T-helper 17 cell (primary cell): ENCODE data around the gene AFAP1. TPM values are rescaled to one million over a fixed set of nuclear protein-coding genes. Genes with fewer than 3 reads are reported as not detected.

Source experiments
- ATAC-seq: fragments of 150-1000 bp; cut with Tn5 transposase; 2 replicates; pipeline ENCODE4 v1.10.0; 2021; ENCODE audit warnings: mild to moderate bottlenecking, moderate library complexity
- DNase-seq, 3 donors: peaks; one replicate each; pipeline versions ENCODE4 v3.0.0 to v3.0.0-alpha.2; 2020 to 2021
- H3K9me3 ChIP-seq: one replicate; pipeline ENCODE4 v1.7.0; 2013; ENCODE audit warnings: low read length, mild to moderate bottlenecking; ENCODE audit not compliant: control insufficient read depth, poor library complexity, severe bottlenecking
- H3K27ac Mint-ChIP-seq: one replicate; pipeline ENCODE4 v1.8.0; 2022; ENCODE audit warnings: mild to moderate bottlenecking, moderate library complexity, mixed read lengths
- H3K27me3 Mint-ChIP-seq: one replicate; pipeline ENCODE4 v1.8.0; 2022; ENCODE audit warnings: mixed read lengths
- H3K36me3 Mint-ChIP-seq: one replicate; pipeline ENCODE4 v1.8.0; 2022; ENCODE audit warnings: low read depth, mixed read lengths
- H3K4me1 Mint-ChIP-seq: one replicate; pipeline ENCODE4 v1.8.0; 2022; ENCODE audit warnings: mild to moderate bottlenecking, mixed read lengths
- H3K4me3 Mint-ChIP-seq: one replicate; pipeline ENCODE4 v1.8.0; 2022; ENCODE audit warnings: mild to moderate bottlenecking, moderate library complexity, mixed read lengths
- total RNA-seq, 4 donors: library from RNA in 2 of 4; stranded (reverse) in 2 of 4; gene quantifications; one replicate each; pipeline ENCODE4 v1.2.3 and lab custom pipeline; 2022 to 2026

Gene AFAP1
- total RNA-seq, 2 donors from 2014 or later, result 17.6 to 26.7 TPM

DNA sequence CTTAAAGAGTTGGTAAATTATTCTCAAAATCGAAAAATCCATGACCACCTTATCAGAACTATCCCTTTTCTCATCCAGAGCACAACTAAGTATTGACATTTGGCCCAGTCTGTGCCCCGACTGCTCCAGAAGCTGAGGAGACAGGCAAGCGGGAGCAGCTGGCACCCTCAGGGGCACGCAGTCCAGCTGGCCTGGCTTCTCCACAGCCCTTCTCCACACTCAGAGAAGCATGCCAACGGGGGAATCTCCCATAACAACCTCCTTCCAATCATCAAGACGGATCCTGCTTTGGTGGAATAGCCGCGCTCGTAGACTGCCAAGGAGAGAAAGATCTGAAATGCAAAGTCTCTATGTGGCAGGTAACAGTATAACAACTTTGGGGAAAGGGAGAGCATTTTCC is 85.4 kb downstream of the AFAP1 start:
- H3K9me3 ChIP-seq, result no peaks in the 10 kb centered on the region
- DNase-seq (no peak), ATAC-seq (no peak)
- Mint-ChIP-seq H3K4me3 (peak overlapping the region; percentile 83), H3K4me1 (peaks cover 42% of the 10 kb centered on the region), H3K27ac (peak overlapping the region; percentile 96), H3K27me3 (no peaks in the 10 kb centered on the region), H3K36me3 (no peaks in the 10 kb centered on the region)

DNA sequence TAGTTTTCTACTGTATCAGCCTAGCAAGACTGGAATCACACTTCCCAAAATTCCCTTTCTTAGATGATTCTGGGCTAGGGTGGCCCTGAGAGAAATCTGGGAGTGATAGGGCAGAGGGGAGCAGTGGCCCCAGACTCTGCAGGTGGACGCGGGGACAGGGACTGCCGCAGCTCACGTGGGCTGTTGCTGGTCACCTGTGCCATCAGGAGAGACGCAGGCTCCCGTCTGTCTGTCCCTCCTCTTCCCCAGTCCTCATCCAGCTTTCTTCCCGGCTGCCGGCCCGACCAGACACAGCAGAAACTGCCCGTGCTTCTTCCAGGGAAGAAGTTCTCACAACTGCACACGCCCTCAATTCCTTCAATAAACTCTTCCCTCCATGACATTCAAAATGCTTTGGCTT is 86.4 kb downstream of the AFAP1 start:
- Mint-ChIP-seq H3K27ac (peak overlapping the region; percentile 96), H3K4me1 (peaks cover 42% of the 10 kb centered on the region), H3K36me3 (no peaks in the 10 kb centered on the region), H3K27me3 (no peaks in the 10 kb centered on the region), H3K4me3 (peak overlapping the region; percentile 22)
- DNase-seq, result no peak
- no peaks in the 10 kb centered on the region for H3K9me3 ChIP-seq
- ATAC-seq, result no peak

DNA sequence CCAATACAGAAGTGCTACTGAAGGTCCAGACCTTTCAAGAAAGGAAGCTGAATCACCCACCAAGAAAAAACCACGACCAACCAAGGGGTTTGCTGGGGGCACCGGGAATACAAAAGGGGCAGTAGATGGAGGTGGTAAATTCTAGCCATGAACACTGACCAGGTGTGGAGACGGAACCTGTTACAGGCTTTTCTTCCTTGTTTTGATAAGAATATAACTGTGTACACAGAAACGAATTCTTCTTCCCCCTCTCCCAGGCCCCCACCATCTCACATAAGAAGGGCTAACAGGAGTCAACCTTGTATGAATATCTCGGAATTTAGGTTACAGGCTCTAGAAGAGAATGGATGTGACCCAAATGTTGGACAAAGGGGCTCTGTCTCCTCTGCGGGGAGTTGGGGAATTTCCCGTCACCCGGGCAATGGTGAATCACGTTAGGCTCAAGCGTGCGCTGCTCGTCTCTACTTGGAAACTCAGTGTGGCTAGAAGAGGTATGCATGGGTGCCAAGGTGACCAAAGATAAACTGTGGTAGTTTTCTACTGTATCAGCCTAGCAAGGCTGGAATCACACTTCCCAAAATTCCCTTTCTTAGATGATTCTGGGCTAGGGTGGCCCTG is 87.0 kb downstream of the AFAP1 start:
- Mint-ChIP-seq H3K27me3 (no peaks in the 10 kb centered on the region), H3K36me3 (peaks cover 2% of the 10 kb centered on the region), H3K4me1 (peaks cover 42% of the 10 kb centered on the region), H3K4me3 (peak overlapping the region; percentile 21), H3K27ac (peak overlapping the region; percentile 96)
- H3K9me3 ChIP-seq, result no peaks in the 10 kb centered on the region
- peak; percentile 18 for ATAC-seq
- DNase-seq, result peak in 1 of 3 donors; percentile 35

DNA sequence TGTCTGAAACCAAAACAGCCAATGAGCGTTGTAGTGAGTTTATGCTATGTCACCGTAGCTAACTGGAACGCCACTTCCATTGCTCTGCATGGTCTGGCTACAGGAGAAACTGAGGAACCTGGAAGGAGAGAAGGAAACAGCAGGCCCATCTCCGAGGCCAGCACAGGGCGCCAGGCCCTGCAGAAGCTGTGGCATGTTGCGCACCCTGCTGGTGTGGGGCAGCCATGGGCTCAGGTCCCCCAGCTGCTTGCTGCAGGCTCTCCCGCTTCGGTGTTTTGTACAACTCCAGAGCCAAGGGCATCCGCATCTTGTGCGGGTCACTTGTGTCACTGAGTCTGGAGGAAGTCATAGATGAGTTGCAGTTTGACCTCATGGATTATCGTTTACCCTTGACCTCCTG is 89.2 kb downstream of the AFAP1 start:
- peak overlapping the region; percentile 96 for H3K27ac Mint-ChIP-seq
- H3K9me3 ChIP-seq, result no peaks in the 10 kb centered on the region
- H3K27me3 Mint-ChIP-seq, result no peaks in the 10 kb centered on the region
- peaks cover 34% of the 10 kb centered on the region for H3K4me1 Mint-ChIP-seq
- peaks cover 4% of the 10 kb centered on the region for H3K36me3 Mint-ChIP-seq
- no peak overlapping the region for H3K4me3 Mint-ChIP-seq
- ATAC-seq (no peak), DNase-seq (no peak)

DNA sequence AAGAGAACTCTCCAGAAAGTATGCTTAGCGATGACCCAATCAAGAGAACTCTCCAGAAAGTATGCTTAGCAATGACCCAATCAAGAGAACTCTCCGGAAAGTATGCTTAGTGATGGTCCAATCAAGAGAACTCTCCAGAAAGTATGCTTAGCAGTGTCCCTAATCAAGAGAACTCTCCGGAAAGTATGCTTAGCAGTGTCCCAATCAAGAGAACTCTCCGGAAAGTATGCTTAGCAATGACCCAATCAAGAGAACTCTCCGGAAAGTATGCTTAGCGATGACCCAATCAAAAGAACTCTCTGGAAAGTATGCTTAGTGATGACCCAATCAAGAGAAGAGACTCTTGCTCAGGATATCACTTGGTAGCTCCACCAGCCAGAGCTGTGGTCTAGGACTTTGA is 92.5 kb downstream of the AFAP1 start:
- Mint-ChIP-seq H3K4me3 (no peak overlapping the region), H3K27me3 (no peaks in the 10 kb centered on the region), H3K4me1 (peaks cover 27% of the 10 kb centered on the region), H3K36me3 (peaks cover 6% of the 10 kb centered on the region), H3K27ac (no peak overlapping the region)
- DNase-seq (no peak), ATAC-seq (no peak)
- no peaks in the 10 kb centered on the region for H3K9me3 ChIP-seq

DNA sequence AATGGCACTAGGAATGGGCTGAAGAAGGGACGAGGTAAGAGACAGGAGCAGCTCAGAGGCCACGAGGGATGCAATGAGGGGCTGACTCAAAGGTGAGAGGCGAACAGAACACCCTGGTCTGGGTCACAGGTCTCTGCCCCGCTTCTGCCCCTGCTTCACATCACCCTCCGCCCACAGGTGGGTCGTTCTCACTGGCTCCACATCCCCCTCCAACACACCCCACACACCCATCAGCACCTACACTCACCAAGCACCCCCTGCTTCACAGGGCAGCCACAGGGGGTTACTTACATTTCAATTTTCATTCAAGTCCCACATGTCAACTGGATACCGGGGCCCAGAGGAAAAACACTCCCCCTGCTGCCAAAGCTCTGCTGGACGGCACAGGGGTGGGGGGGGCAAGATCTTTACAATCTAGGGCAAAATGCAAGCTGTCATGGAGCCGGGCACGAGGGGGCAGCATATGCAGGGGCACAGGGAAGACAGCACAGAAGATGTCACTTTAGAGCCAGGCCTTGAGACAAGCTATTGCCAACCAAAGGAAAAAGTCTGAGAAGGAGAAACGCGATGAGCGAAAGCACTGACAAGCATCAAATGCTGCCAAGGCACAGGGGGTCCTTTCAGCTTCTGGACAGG is 94.0 kb downstream of the AFAP1 start:
- H3K9me3 ChIP-seq, result no peaks in the 10 kb centered on the region
- Mint-ChIP-seq H3K4me1 (peaks cover 23% of the 10 kb centered on the region), H3K27ac (peak overlapping the region; percentile 14), H3K4me3 (no peak overlapping the region), H3K36me3 (peaks cover 6% of the 10 kb centered on the region), H3K27me3 (no peaks in the 10 kb centered on the region)
- DNase-seq (no peak), ATAC-seq (peak; percentile 44)

DNA sequence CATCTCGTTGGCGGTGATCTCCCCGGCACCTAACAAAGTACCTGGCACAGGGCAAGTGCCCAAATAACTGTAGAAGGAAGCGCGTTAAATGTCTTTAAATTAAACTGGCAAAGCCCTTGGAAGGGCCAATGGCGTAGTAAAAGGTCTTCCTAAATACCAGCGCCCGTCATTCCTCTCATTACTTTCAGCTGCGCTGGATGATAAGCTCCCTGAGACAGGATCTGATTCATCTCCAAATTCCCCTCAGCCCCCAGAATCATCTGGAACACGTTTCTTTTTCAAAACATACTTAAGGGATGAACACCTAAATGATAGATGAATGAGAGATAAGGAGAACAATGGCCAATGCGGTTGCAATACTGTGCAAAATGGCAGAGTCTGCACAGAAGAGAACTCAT is 95.1 kb downstream of the AFAP1 start:
- Mint-ChIP-seq H3K4me3 (no peak overlapping the region), H3K27me3 (no peaks in the 10 kb centered on the region), H3K27ac (peak overlapping the region; percentile 83), H3K4me1 (peaks cover 23% of the 10 kb centered on the region), H3K36me3 (peaks cover 6% of the 10 kb centered on the region)
- DNase-seq (no peak), ATAC-seq (no peak)
- H3K9me3 ChIP-seq, result no peaks in the 10 kb centered on the region

DNA sequence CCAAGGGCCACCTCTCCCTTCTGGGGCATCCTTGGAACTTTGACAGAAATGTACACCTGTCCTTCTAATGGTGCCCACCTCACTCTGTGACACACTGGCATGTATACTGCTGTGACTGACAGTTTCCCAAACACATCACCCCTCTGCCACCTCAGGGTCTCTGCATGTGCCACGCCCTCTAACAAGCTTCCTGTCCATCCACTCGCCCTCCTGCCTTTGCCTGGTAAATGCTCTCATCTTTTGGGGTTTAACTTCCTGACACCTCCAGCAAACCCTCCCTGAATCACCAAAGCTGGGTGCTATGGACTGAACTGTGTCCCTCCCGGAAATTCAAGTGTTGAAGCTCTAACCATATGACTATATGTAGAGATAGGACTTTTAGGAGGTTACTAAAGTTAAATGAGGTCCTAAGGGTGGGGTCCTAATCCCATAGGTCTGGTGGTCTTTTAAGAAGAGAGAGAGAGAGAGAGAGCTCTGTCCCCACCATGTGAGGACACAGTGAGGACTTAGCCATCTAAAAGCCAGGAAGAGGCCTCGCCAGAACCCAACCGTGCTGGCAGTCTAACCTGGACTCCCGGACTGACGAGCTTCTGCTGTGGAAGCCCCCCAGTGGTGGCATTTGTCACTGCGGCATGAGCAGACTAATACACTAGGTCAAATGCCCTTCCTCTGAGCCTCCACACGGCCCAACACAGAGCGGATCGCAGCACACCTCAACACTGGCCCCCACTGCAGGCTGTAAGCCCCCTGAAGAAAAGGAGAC is 95.6 kb downstream of the AFAP1 start:
- peaks cover 6% of the 10 kb centered on the region for H3K36me3 Mint-ChIP-seq
- ATAC-seq (peak; percentile 93), DNase-seq (peak; percentile 48 to 64 (median 50))
- no peak overlapping the region for H3K4me3 Mint-ChIP-seq
- H3K9me3 ChIP-seq, result no peaks in the 10 kb centered on the region
- peaks cover 23% of the 10 kb centered on the region for H3K4me1 Mint-ChIP-seq
- H3K27ac Mint-ChIP-seq, result peak overlapping the region; percentile 83
- H3K27me3 Mint-ChIP-seq, result no peaks in the 10 kb centered on the region

DNA sequence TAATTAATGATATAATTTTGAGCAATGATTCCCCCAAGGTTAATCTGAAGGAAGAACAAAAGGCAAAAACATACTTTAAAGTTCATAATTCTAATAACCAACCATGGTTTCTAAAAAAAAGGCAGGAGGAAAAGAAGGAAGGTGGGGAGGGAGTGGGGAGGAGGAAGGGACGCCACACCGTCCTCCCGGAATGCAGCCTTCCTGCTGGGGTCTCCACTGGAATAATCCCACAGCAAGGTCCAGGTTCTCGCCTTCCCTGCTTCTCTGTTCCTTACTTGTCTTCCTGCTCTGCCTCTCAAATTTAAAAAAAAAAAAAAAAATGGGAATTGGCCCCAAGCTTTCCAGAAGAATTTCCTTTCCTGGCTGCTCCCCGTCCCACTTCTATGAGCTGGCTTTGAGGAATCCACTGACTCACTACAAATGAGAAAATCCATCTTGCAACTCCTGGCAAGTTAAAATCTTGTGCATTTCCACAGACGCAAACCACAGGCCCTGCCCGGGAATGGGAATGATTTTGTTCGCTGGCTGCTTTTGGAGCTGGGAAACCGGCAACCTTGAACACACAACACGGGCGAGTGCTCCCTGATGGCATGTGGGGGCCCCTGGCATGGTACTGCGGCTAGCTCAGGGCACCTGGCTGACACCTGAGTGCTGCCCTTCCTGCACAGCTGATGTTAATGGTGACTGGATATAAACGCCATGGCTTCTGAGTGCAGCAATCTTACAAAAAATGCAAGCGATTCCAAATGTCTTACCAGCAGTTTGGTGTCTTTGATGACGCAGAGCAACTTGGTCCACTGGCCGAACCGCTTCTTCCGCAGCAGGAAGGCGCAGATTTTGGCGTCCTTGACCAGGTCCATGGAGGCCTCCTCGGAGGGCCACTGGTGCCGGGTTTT is 97.0 kb downstream of the AFAP1 start:
- Mint-ChIP-seq H3K4me1 (peaks cover 20% of the 10 kb centered on the region), H3K27ac (no peak overlapping the region)

DNA sequence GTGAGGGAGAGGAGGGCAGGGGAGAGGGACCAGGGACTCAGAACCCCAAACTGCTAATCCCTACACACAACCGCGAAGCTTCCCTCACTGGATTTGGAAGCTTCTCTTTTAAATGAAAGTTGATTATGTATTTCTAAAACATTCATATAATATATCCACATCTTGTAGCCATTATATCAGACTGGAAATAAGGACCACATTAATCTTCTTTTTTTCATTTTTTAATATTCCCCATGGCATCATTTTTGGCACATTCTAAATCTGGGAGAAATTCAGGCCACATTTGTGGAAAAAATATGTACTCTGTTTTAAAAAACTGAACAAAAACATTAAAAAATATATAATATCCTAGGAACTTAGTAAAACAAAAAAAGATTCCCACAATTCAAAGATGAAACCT is 97.8 kb downstream of the AFAP1 start:
- no peaks in the 10 kb centered on the region for H3K9me3 ChIP-seq
- Mint-ChIP-seq H3K36me3 (peaks cover 8% of the 10 kb centered on the region), H3K27ac (no peak overlapping the region), H3K4me3 (no peak overlapping the region), H3K4me1 (peaks cover 21% of the 10 kb centered on the region), H3K27me3 (no peaks in the 10 kb centered on the region)
- ATAC-seq, result no peak
- no peak for DNase-seq

More for the DNA sequence above, 97.0 kb downstream of the AFAP1 start:
- H3K4me3 Mint-ChIP-seq, result no peak overlapping the region
- H3K36me3 Mint-ChIP-seq, result peaks cover 4% of the 10 kb centered on the region
- ATAC-seq (no peak), DNase-seq (no peak)
- H3K9me3 ChIP-seq, result no peaks in the 10 kb centered on the region
- no peaks in the 10 kb centered on the region for H3K27me3 Mint-ChIP-seq

DNA sequence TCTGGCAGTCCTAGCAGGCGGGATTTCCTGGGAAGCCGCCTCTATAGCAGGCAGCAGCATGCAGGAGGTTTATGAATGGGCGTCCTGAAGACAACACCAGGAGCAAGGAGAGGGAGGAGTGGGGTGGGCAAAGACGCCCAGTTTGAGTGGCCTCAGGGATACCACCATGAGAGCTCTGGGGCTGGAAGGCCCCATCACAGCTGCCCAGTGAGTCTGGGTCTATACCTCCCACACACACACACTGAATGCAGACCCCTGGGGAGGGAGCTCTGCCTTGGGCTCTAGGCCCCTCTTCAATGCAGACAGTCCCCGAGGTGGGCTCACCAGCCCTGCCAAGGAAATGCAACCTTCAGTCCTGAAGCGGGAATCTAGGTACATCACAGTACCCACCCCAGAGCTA is 98.6 kb downstream of the AFAP1 start:
- DNase-seq (no peak), ATAC-seq (no peak)
- H3K27me3 Mint-ChIP-seq, result no peaks in the 10 kb centered on the region
- no peak overlapping the region for H3K4me3 Mint-ChIP-seq
- peak overlapping the region; percentile 41 for H3K27ac Mint-ChIP-seq
- no peaks in the 10 kb centered on the region for H3K9me3 ChIP-seq
- peaks cover 19% of the 10 kb centered on the region for H3K4me1 Mint-ChIP-seq
- peaks cover 6% of the 10 kb centered on the region for H3K36me3 Mint-ChIP-seq

DNA sequence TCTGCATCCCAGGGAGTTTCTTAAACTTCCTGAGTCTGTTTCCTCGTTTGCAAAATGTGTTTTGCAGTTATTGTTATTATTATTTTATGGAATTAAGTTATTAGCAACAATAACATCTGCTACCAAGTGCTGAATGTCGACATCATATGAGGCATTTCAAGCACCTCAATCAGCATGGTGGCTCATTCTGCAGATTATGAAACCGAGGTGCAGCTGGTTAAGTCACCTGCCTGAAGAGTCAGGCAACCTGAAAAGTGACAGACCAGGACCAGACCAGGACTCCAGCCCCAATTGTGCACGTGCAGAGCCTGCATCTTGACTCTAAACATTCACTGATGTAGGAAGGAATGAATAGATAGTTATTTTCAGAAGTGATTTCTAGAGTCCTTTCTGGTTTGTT is 99.8 kb downstream of the AFAP1 start:
- H3K4me3 Mint-ChIP-seq, result no peak overlapping the region
- H3K36me3 Mint-ChIP-seq, result peaks cover 6% of the 10 kb centered on the region
- H3K9me3 ChIP-seq, result no peaks in the 10 kb centered on the region
- ATAC-seq (no peak), DNase-seq (no peak)
- peak overlapping the region; percentile 41 for H3K27ac Mint-ChIP-seq
- H3K4me1 Mint-ChIP-seq, result peaks cover 12% of the 10 kb centered on the region
- no peaks in the 10 kb centered on the region for H3K27me3 Mint-ChIP-seq
